Kidney epithelial cell (primary cell): Measurements from ENCODE around the gene WBP2. TPM values are rescaled to one million over a fixed set of nuclear protein-coding genes. Genes with fewer than 3 reads are reported as not detected.

ENCODE experiments used
- DNase-seq: peaks from one replicate; pipeline ENCODE4 v3.0.0-alpha.2; 2010; ENCODE audit warnings: low read depth
- H3K27me3 ChIP-seq: 2 replicates; pipeline ENCODE4 v1.6.0; 2011; ENCODE audit warnings: low read length; ENCODE audit not compliant: control insufficient read depth, insufficient read depth
- H3K36me3 ChIP-seq: 2 replicates; pipeline ENCODE4 v1.5.1; 2011; ENCODE audit warnings: low read length; ENCODE audit not compliant: control insufficient read depth, insufficient read depth
- H3K4me3 ChIP-seq: 2 replicates; pipeline ENCODE4 v1.5.1; 2011; ENCODE audit warnings: low read depth, mild to moderate bottlenecking, control low read depth, low read length
- CTCF ChIP-seq: IDR thresholded peaks from 2 replicates; pipeline ENCODE4 v1.5.1; 2011; ENCODE audit warnings: mild to moderate bottlenecking, moderate library complexity, low read length, control low read depth, inconsistent platforms; ENCODE audit not compliant: insufficient read depth, poor library complexity, severe bottlenecking
- total RNA-seq: library from RNA; depleted of rRNA; stranded (reverse); fragments of >200 nt; gene quantifications from 2 replicates; pipeline ENCODE4 v1.2.3, GENCODE V29; 2015

The WBP2 gene
- total RNA-seq, 1 donor from 2014 or later, result 105 TPM

GRCh38 chr17:75880266-75880665, 25.1 kb upstream of the WBP2 start:
- DNase-seq, result no peak
- Histone ChIP-seq H3K4me3 (no peak overlapping the region), H3K36me3 (no peaks in the 10 kb centered on the region), H3K27me3 (no peaks in the 10 kb centered on the region)
- TF ChIP-seq CTCF, result no peak

GRCh38 chr17:75878174-75878998, 23.3 kb upstream of the WBP2 start, which contains the start of gene TRIM47:
Gene TRIM47 (minus strand): TSS chr17:75878581. CDS start chr17:75878548, 33 bp downstream.
- Histone ChIP-seq H3K36me3 (no peaks in the 10 kb centered on the region), H3K27me3 (no peaks in the 10 kb centered on the region), H3K4me3 (peak within 1 kb of the TSS; percentile 51)
- no peak for DNase-seq
- no peak for TF ChIP-seq CTCF

- no peak for DNase-seq
- no peaks in the 10 kb centered on the region for H3K36me3 ChIP-seq
- TF ChIP-seq CTCF, result peak; percentile 14
- H3K27me3 ChIP-seq, result no peaks in the 10 kb centered on the region
- peak overlapping the region; percentile 51 for H3K4me3 ChIP-seq
Observed at GRCh38 chr17:75877752-75878173, 22.6 kb upstream of the WBP2 start.

- no peaks in the 10 kb centered on the region for H3K27me3 ChIP-seq
- peak; percentile 10 for TF ChIP-seq CTCF
- no peaks in the 10 kb centered on the region for H3K36me3 ChIP-seq
- H3K4me3 ChIP-seq, result peak overlapping the region; percentile 51
- DNase-seq, result peak; percentile 74
Observed at GRCh38 chr17:75876938-75877751, 22.0 kb upstream of the WBP2 start.

DNA sequence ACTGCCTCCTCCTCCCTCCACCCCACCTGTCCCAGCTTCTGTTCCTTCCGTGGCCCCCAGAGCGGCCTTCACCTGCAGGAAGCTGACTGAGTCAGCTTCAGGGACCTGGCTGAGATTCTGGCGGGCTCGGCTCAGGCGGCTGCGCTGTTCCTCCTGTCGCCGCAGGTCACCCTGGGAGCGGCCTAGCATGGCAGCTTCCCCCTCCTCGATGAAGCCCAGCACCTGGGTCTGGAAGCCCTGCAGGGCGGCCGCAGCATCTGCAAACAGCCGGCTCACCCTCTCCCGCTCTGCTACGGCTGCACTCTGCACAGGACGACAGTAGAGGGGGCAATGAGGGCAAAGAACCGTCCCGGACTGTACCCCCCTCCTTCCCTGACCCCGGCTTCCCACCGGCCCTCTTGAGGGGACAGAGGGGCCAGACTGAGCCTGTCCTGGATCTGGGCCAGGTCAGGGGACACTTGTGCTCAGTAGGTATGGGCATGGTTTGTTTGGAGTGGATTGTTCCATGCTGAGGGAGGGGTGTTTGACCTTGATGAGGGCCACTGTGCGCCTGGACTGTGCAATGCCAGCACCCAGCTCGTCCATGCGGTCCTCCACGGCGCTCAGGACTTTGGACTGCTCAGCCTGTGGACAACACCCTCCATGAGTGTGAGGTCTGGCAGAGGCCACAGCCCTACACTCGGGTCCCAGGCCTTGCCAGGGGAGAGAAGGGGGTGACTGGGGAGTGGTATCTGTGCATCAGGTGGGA, 21.2 kb upstream of the WBP2 start:
- Histone ChIP-seq H3K27me3 (no peaks in the 10 kb centered on the region), H3K4me3 (no peak overlapping the region), H3K36me3 (no peaks in the 10 kb centered on the region)
- peak; percentile 34 for TF ChIP-seq CTCF
- DNase-seq, result no peak
